ENCODE results near the gene ZNF668. TPM values are rescaled to one million over a fixed set of nuclear protein-coding genes. Genes with fewer than 3 reads are reported as not detected.
A peak's percentile ranks its signal among the peaks of the same experiment; 100 is the strongest.

ZNF668 gene
- total RNA-seq, 1 donor from 2014 or later = 13.6 TPM

DNA sequence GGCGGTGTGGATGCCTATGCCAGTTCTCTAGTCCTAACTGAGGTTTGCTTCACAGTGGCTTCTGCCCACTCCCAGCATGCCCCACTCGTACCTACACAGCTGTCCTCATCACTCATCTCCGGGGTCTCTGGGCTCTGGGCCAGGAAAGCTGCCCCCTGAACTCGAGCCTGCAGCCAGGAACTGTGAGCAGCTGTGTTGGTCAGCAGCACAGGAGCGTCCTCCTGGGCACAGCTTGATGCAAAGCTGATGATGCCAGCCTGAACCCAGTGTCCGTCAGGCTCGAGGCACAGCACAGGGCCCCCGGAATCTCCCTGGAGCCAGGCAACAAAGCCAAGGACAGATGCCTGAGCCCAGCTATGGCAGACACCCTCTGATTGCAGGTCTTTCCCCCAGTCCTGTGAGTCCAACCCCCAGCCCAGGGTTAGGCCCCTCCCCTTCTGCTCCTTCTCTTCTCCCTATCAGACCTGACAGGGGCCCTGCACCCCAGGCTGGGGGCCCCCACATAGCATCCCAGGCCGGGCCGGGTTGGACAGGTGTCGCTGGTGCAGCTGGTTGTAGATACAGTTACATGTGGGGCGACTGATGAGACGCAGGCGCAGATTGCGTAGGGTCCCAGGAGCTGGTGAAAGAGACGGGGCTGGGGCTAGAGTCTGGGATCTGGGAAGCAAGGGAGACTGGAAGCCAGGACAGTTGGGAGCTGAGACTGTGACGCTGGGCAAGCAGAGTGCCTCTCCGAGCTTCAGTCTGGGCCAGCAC is 12.0 kb upstream of the ZNF668 start:
- H3K4me3 Mint-ChIP-seq (ENCODE audit: unreplicated experiment) = peak overlapping the region; percentile 60
- H3K27ac Mint-ChIP-seq (ENCODE audit: unreplicated experiment) = no peak overlapping the region
- DNase-seq (ENCODE audit: low spot score) = no peak

DNA sequence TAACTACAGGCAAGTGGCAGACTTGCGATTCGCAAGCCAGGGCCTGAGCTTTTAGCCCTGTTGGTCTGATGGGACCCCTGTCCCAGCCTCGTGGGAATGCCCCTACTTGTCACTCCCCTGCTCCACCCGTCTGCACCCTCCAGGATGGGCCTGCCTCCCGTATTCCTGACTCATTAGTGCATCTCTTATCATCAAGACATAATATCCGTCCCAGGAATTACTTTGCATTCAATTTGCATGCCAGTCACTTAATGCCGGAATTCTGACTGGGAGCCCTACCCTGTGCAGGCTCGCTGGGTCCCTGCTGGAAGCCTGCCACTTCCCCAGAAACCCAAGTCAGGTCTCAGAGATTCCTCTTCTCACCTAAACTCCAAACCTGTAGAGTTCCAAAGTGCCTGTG is 11.4 kb upstream of the ZNF668 start:
- H3K4me3 Mint-ChIP-seq (ENCODE audit: unreplicated experiment) = no peak overlapping the region
- peaks cover 2% of the 10 kb centered on the region for H3K4me1 Mint-ChIP-seq (ENCODE audit: unreplicated experiment)
- no peaks in the 10 kb centered on the region for H3K9me3 Mint-ChIP-seq (ENCODE audit: unreplicated experiment)
- H3K36me3 Mint-ChIP-seq (ENCODE audit: low read depth, unreplicated experiment) = peaks cover 20% of the 10 kb centered on the region
- TF ChIP-seq, protein P1, sequence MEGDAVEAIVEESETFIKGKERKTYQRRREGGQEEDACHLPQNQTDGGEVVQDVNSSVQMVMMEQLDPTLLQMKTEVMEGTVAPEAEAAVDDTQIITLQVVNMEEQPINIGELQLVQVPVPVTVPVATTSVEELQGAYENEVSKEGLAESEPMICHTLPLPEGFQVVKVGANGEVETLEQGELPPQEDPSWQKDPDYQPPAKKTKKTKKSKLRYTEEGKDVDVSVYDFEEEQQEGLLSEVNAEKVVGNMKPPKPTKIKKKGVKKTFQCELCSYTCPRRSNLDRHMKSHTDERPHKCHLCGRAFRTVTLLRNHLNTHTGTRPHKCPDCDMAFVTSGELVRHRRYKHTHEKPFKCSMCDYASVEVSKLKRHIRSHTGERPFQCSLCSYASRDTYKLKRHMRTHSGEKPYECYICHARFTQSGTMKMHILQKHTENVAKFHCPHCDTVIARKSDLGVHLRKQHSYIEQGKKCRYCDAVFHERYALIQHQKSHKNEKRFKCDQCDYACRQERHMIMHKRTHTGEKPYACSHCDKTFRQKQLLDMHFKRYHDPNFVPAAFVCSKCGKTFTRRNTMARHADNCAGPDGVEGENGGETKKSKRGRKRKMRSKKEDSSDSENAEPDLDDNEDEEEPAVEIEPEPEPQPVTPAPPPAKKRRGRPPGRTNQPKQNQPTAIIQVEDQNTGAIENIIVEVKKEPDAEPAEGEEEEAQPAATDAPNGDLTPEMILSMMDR (IDR thresholded peaks at IDR 0.05; ENCODE audit: unreplicated experiment) = no peak
- no peak for DNase-seq (ENCODE audit: low spot score)
- peaks cover 21% of the 10 kb centered on the region for H3K27me3 Mint-ChIP-seq (ENCODE audit: unreplicated experiment)
- peak overlapping the region; percentile 39 for H3K27ac Mint-ChIP-seq (ENCODE audit: unreplicated experiment)

More for the DNA sequence above, 12.0 kb upstream of the ZNF668 start:
- H3K36me3 Mint-ChIP-seq (ENCODE audit: low read depth, unreplicated experiment) = peaks cover 15% of the 10 kb centered on the region
- H3K9me3 Mint-ChIP-seq (ENCODE audit: unreplicated experiment) = no peaks in the 10 kb centered on the region
- TF ChIP-seq, protein P1 (IDR thresholded peaks at IDR 0.05; ENCODE audit: unreplicated experiment) = no peak
- H3K27me3 Mint-ChIP-seq (ENCODE audit: unreplicated experiment) = peaks cover 25% of the 10 kb centered on the region
- H3K4me1 Mint-ChIP-seq (ENCODE audit: unreplicated experiment) = peaks cover 2% of the 10 kb centered on the region

DNA sequence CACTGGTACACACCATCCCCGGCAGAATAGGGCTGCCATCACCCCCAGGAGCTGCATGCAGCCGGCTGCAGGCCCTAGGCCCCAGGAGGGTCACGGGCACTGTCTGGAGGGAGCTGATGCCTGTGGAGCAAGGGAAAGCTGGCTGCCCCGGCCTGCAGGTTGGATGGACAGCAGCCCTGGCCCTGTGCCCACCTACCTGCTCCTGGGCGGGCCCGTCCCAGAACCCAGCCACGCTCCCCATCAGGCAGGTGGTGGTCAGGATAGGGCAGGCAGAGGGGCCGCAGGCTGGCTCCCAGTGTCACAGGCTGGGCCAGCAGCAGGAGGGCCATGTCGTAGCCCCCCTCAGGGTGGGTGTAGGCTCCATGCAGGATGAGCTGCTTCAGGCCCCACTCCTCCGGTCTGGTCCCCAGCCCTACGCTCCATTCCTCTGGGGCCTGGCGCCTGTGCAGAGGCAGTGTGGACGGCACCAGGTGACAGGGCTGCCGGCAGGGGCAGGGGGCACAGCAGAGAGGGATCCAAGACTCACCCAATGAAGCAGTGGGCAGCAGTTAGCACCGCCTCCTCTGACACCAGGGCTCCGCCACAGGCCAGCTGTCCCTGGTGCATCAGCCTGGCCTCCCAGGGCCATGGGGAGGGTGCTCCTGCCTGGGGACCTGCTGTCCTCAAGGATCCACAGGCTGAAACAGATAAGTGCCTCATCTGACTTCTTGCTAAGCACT is 10.7 kb upstream of the ZNF668 start:
- TF ChIP-seq, protein P1 (IDR thresholded peaks at IDR 0.05; ENCODE audit: unreplicated experiment) = no peak
- H3K9me3 Mint-ChIP-seq (ENCODE audit: unreplicated experiment) = no peaks in the 10 kb centered on the region
- peaks cover 21% of the 10 kb centered on the region for H3K27me3 Mint-ChIP-seq (ENCODE audit: unreplicated experiment)
- peaks cover 2% of the 10 kb centered on the region for H3K4me1 Mint-ChIP-seq (ENCODE audit: unreplicated experiment)
- no peak overlapping the region for H3K27ac Mint-ChIP-seq (ENCODE audit: unreplicated experiment)
- no peak for DNase-seq (ENCODE audit: low spot score)
- H3K36me3 Mint-ChIP-seq (ENCODE audit: low read depth, unreplicated experiment) = peaks cover 20% of the 10 kb centered on the region
- H3K4me3 Mint-ChIP-seq (ENCODE audit: unreplicated experiment) = no peak overlapping the region

DNA sequence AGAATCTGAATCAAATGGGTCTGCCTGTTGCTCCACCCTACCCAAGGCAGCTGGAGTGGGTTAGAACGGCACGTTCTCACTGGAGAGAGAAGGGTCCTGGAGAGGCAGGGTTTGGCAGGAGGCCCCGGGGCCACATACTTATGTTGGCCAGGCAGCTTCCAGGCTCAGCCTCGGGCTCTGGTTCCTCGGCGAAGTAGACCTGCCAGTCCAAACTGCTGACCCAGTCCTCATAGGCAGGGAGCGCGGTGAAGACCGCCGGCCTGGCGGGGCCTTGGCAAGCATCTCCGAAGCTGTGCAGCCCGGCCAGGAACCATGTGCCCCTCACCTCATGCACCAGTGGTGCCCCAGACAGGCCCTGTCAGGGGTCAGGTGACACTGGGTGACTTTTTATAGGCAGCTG is 9.9 kb upstream of the ZNF668 start:
- H3K36me3 Mint-ChIP-seq (ENCODE audit: low read depth, unreplicated experiment) = peaks cover 20% of the 10 kb centered on the region
- H3K27me3 Mint-ChIP-seq (ENCODE audit: unreplicated experiment) = peaks cover 23% of the 10 kb centered on the region
- no peak overlapping the region for H3K27ac Mint-ChIP-seq (ENCODE audit: unreplicated experiment)
- TF ChIP-seq, protein P1 (IDR thresholded peaks at IDR 0.05; ENCODE audit: unreplicated experiment) = no peak
- DNase-seq (ENCODE audit: low spot score) = no peak
- peaks cover 2% of the 10 kb centered on the region for H3K4me1 Mint-ChIP-seq (ENCODE audit: unreplicated experiment)
- no peak overlapping the region for H3K4me3 Mint-ChIP-seq (ENCODE audit: unreplicated experiment)
- H3K9me3 Mint-ChIP-seq (ENCODE audit: unreplicated experiment) = no peaks in the 10 kb centered on the region

DNA sequence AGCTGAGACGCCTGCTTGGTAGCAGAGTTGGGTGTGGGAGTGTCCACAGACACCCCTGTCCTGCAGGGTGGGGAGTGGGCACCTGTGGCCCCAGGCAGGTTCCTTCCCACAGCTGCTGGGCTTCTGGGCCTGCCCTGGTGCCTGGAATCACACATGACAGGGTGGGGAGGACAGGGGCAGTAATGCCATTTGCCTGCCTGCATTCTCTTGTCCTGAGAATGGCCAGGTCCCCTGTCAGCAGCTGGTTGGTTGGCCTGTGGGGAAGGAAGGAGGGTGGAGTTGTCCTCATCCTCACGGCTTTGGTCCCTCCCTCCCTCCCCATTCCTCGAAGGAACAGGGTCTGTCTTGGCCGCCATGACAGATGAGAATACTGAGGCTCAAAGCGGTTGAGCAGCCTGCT is 9.5 kb upstream of the ZNF668 start:
- H3K4me1 Mint-ChIP-seq (ENCODE audit: unreplicated experiment) = peaks cover 2% of the 10 kb centered on the region
- TF ChIP-seq, protein P1 (IDR thresholded peaks at IDR 0.05; ENCODE audit: unreplicated experiment) = no peak
- peaks cover 23% of the 10 kb centered on the region for H3K27me3 Mint-ChIP-seq (ENCODE audit: unreplicated experiment)
- no peaks in the 10 kb centered on the region for H3K9me3 Mint-ChIP-seq (ENCODE audit: unreplicated experiment)
- H3K27ac Mint-ChIP-seq (ENCODE audit: unreplicated experiment) = no peak overlapping the region
- no peak for DNase-seq (ENCODE audit: low spot score)
- peaks cover 23% of the 10 kb centered on the region for H3K36me3 Mint-ChIP-seq (ENCODE audit: low read depth, unreplicated experiment)
- no peak overlapping the region for H3K4me3 Mint-ChIP-seq (ENCODE audit: unreplicated experiment)

All from endothelial cell (in vitro differentiated cells).